H1 (cell line): Measurements from ENCODE around the gene LHX2. TPM values are rescaled to one million over a fixed set of nuclear protein-coding genes. Genes with fewer than 3 reads are reported as not detected.

Experiments
- CEBPB ChIP-seq: IDR thresholded peaks from 2 replicates; pipeline ENCODE4 v1.6.1; 2012; ENCODE audit warnings: low read depth, low read length
- EZH2 ChIP-seq: fragments of 200-600 bp; sonication (generic); IDR thresholded peaks from 2 replicates; pipeline ENCODE4 v1.7.1; 2012; ENCODE audit warnings: low read depth, mild to moderate bottlenecking, moderate library complexity, low read length, inconsistent platforms; ENCODE audit not compliant: severe bottlenecking
- HDAC2 ChIP-seq, 2 experiments: fragments of 300-600 bp in 1 of 2; sonication (generic) in 1 of 2; IDR thresholded peaks; 2 replicates each; pipeline ENCODE4 v1.6.1; 2011 to 2012; ENCODE audit warnings: low read depth in 2 of 2, low read length in 2 of 2, mild to moderate bottlenecking in 2 of 2, moderate library complexity in 2 of 2, borderline replicate concordance in 1 of 2, inconsistent platforms in 1 of 2
- JUN ChIP-seq: IDR thresholded peaks from 2 replicates; pipeline ENCODE4 v1.6.1; 2011; ENCODE audit warnings: low read depth, mild to moderate bottlenecking, improper control_type of control experiment, low read length
- KDM1A ChIP-seq: fragments of 200-600, 300-600 bp; sonication (generic); IDR thresholded peaks from 2 replicates; pipeline ENCODE4 v1.7.1; 2016; ENCODE audit warnings: mild to moderate bottlenecking, low read length, borderline replicate concordance
- KDM5A ChIP-seq: fragments of 200-600 bp; IDR thresholded peaks from 2 replicates; pipeline ENCODE4 v1.7.1; 2012; ENCODE audit warnings: mild to moderate bottlenecking, low read length, inconsistent platforms, mixed read lengths
- NANOG ChIP-seq: IDR thresholded peaks from 2 replicates; pipeline ENCODE4 v1.6.1; 2011; ENCODE audit warnings: low read length, low read depth, mild to moderate bottlenecking, inconsistent platforms; ENCODE audit not compliant: insufficient read depth, poor library complexity, severe bottlenecking
- NRF1 ChIP-seq: IDR thresholded peaks from 2 replicates; pipeline ENCODE4 v1.6.1; 2011; ENCODE audit warnings: mild to moderate bottlenecking, low read depth, low read length, improper control_type of control experiment
- POLR2AphosphoS5 ChIP-seq: IDR thresholded peaks from 2 replicates; pipeline ENCODE4 v1.6.1; 2011; ENCODE audit warnings: low read depth, low read length
- RBBP5 ChIP-seq: IDR thresholded peaks from 2 replicates; pipeline ENCODE4 v1.7.1; 2012; ENCODE audit warnings: low read depth, mild to moderate bottlenecking, inconsistent platforms, low read length, moderate library complexity, borderline replicate concordance
- RFX5 ChIP-seq: IDR thresholded peaks from 2 replicates; pipeline ENCODE4 v1.6.1; 2011; ENCODE audit warnings: low read depth, low read length, improper control_type of control experiment, borderline replicate concordance
- RNF2 ChIP-seq: fragments of 200-900, 300-1000 bp; sonication (generic); IDR thresholded peaks from 2 replicates; pipeline ENCODE4 v1.7.1; 2016; ENCODE audit warnings: borderline replicate concordance, low read depth, mild to moderate bottlenecking, antibody characterized with exemption, low read length; ENCODE audit not compliant: poor library complexity, severe bottlenecking; ENCODE audit errors: missing control alignments
- RXRA ChIP-seq: IDR thresholded peaks from 2 replicates; pipeline ENCODE4 v1.6.1; 2011; ENCODE audit warnings: low read depth, mild to moderate bottlenecking, low read length, moderate library complexity; ENCODE audit not compliant: insufficient read depth
- SIX5 ChIP-seq: IDR thresholded peaks from 2 replicates; pipeline ENCODE4 v1.6.1; 2011; ENCODE audit warnings: mild to moderate bottlenecking, low read depth, low read length
- SP2 ChIP-seq: IDR thresholded peaks from 2 replicates; pipeline ENCODE4 v1.6.1; 2012; ENCODE audit warnings: mild to moderate bottlenecking, low read length, inconsistent platforms
- SUZ12 ChIP-seq: fragments of 200-600 bp; sonication (generic); IDR thresholded peaks from 2 replicates; pipeline ENCODE4 v1.6.1; 2012; ENCODE audit warnings: mild to moderate bottlenecking, inconsistent platforms, low read length, moderate library complexity, mixed read lengths
- TAF7 ChIP-seq: optimal IDR thresholded peaks from 2 replicates; pipeline ENCODE3; 2011; ENCODE audit warnings: low read depth, mild to moderate bottlenecking, inconsistent platforms, low read length, moderate library complexity, borderline replicate concordance
- TEAD4 ChIP-seq: IDR thresholded peaks from 2 replicates; pipeline ENCODE4 v1.6.1; 2012; ENCODE audit warnings: low read depth, low read length, inconsistent platforms, mixed read lengths
- polyA plus RNA-seq, 7 experiments: library from polyadenylated mRNA; depleted of rRNA in 3 of 7; stranded (reverse) in 5 of 7; unstranded in 2 of 7; fragments of >200 nt in 5 of 7; fragments of 200-250 nt in 2 of 7; gene quantifications; 1 replicate in 5 of 7; 2 replicates in 1 of 7; 4 replicates in 1 of 7; pipeline versions ENCODE4 v1.2.1 to v1.2.3, GENCODE V29; 2011 to 2013; ENCODE audit warnings: missing spikeins in 2 of 7, mixed read lengths in 2 of 7
- total RNA-seq: library from RNA; stranded (reverse); fragmentation: NEBNext Ultra II Directional; extraction: Animal tissue kit (Norgen Biotek cat#: 25700); gene quantifications from 2 replicates; pipeline ENCODE4 v1.2.1, GENCODE V29; 2021
- TF ChIP-seq, protein P1 (sequence below): IDR thresholded peaks from 2 replicates; pipeline ENCODE4 v1.6.1; 2011; ENCODE audit warnings: low read depth, mild to moderate bottlenecking, low read length; ENCODE audit not compliant: insufficient read depth
- TF ChIP-seq, protein P2 (sequence below): IDR thresholded peaks from 2 replicates; pipeline ENCODE4 v1.6.1; 2011; ENCODE audit warnings: low read length, improper control_type of control experiment

LHX2 gene
- total and polyA plus RNA-seq, 2 of the 8 experiments (the other 6 are each of a cell fraction or from before 2014, with no cell fraction given), result 0.11 to 0.86 TPM

DNA sequence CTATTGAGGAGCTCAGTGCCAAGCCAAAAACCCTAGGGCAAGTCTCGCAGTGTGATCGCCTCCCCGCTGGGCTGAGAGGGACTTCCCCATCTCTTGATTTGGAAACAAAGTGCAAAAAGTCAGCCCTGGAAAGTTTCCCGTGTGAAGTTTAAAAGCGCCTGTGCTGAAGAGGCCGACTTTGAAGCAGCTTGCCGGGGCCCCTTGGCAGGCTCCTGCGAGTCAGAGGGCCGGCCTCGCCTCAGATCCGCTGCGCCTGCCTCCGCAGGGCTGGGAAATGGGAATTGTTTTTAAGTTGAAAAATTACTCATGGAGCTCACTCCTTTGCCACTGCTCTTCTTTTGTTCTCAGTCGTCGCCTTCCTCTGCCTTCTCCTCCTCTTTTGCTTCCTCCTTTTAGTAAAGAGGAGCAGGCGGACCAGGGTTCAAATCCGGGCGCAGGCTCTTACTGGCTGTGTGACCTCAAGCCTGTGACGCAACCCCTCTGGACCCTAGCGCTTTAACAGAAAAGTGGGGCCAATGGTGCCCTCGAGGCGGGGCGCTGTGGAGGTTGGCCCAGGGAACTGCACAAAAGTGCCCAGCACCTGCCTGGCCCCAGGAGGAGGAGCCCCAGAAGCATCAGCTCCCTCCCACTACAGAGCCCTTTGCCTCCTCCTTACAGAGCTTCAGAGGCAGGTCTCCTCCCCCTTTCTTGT is 14.7 kb upstream of the LHX2 start (continued):
- no peak for TF ChIP-seq SIX5
- no peak for TF ChIP-seq JUN
- TF ChIP-seq, protein P1, sequence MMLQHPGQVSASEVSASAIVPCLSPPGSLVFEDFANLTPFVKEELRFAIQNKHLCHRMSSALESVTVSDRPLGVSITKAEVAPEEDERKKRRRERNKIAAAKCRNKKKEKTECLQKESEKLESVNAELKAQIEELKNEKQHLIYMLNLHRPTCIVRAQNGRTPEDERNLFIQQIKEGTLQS, result no peak
- peak; percentile 46 for TF ChIP-seq SUZ12
- no peak for TF ChIP-seq NRF1
- TF ChIP-seq SP2, result no peak
- TF ChIP-seq RNF2, result peak; percentile 41
- TF ChIP-seq KDM5A, result no peak
- no peak for TF ChIP-seq EZH2
- TF ChIP-seq KDM1A, result peak; percentile 27
- TF ChIP-seq TEAD4, result no peak
- no peak for TF ChIP-seq RFX5
- TF ChIP-seq TAF7, result no peak
- no peak for TF ChIP-seq RXRA
- TF ChIP-seq, protein P2, sequence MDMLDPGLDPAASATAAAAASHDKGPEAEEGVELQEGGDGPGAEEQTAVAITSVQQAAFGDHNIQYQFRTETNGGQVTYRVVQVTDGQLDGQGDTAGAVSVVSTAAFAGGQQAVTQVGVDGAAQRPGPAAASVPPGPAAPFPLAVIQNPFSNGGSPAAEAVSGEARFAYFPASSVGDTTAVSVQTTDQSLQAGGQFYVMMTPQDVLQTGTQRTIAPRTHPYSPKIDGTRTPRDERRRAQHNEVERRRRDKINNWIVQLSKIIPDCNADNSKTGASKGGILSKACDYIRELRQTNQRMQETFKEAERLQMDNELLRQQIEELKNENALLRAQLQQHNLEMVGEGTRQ, result no peak
- TF ChIP-seq POLR2AphosphoS5, result no peak
- TF ChIP-seq CEBPB, result peak; percentile 76
- no peak for TF ChIP-seq NANOG
- no peak for TF ChIP-seq RBBP5
- no peak for TF ChIP-seq HDAC2 (IDR thresholded peaks at IDR 0.05; ENCODE audit: borderline replicate concordance in 1 of 2, low read depth in 2 of 2, low read length in 2 of 2)
